CD14-positive monocyte (primary cell): ENCODE data around the gene EBLN1. TPM values are rescaled to one million over a fixed set of nuclear protein-coding genes. Genes with fewer than 3 reads are reported as not detected.
A peak's percentile ranks its signal among the peaks of the same experiment; 100 is the strongest.

Experiments used
- DNase-seq, 3 donors: peaks; one replicate each; pipeline ENCODE4 v3.0.0-alpha.2; 2011 to 2022
- H2AFZ ChIP-seq: 2 replicates; pipeline ENCODE4 v1.6.0; 2012; ENCODE audit warnings: mild to moderate bottlenecking, low read depth, low read length, inconsistent platforms; ENCODE audit not compliant: insufficient read depth, poor library complexity, severe bottlenecking
- H3K27ac ChIP-seq, 2 donors: 1 replicate in 1 of 2; 2 replicates in 1 of 2; pipeline ENCODE4 v1.5.1; 2012 to 2013; ENCODE audit warnings: low read length in 2 of 2, control low read depth in 1 of 2, inconsistent platforms in 1 of 2, low read depth in 1 of 2, mild to moderate bottlenecking in 1 of 2
- H3K27me3 ChIP-seq, 2 donors: one replicate each; pipeline versions ENCODE4 v1.6.0 to v1.6.1; 2011 to 2013; ENCODE audit warnings: low read length in 2 of 2; ENCODE audit not compliant: control insufficient read depth in 2 of 2, insufficient read depth in 2 of 2
- H3K36me3 ChIP-seq, 2 donors: replicated peaks in 1 of 2; 1 replicate in 1 of 2; 2 replicates in 1 of 2; pipeline versions ENCODE4 v1.5.1 to v1.6.1; 2012 to 2013; ENCODE audit warnings: low read length in 2 of 2, control low read depth in 1 of 2, inconsistent platforms in 1 of 2, mild to moderate bottlenecking in 1 of 2; ENCODE audit not compliant: insufficient read depth in 2 of 2, control insufficient read depth in 1 of 2
- H3K4me1 ChIP-seq, 2 donors: 1 replicate in 1 of 2; 2 replicates in 1 of 2; pipeline versions ENCODE4 v1.5.1 to v1.6.1; 2012 to 2013; ENCODE audit warnings: low read length in 2 of 2, control low read depth in 1 of 2, inconsistent platforms in 1 of 2, mild to moderate bottlenecking in 1 of 2, moderate library complexity in 1 of 2; ENCODE audit not compliant: insufficient read depth in 2 of 2, control insufficient read depth in 1 of 2
- H3K4me2 ChIP-seq: replicated peaks from 2 replicates; pipeline ENCODE3; 2012; ENCODE audit warnings: low read length, moderate library complexity, mild to moderate bottlenecking; ENCODE audit not compliant: poor library complexity, severe bottlenecking; ENCODE audit errors: extremely low read depth
- H3K4me3 ChIP-seq, 3 experiments: fragments of 200-600 bp in 1 of 3; sonication (generic) in 1 of 3; replicated peaks in 1 of 3; 1 replicate in 2 of 3; 2 replicates in 1 of 3; pipeline ENCODE4 v1.5.1; 2011 to 2013; ENCODE audit warnings: low read length in 3 of 3, mild to moderate bottlenecking in 3 of 3, control low read depth in 2 of 3, low read depth in 2 of 3, inconsistent platforms in 1 of 3, moderate library complexity in 1 of 3
- H3K79me2 ChIP-seq: 2 replicates; pipeline ENCODE4 v1.6.0; 2012; ENCODE audit warnings: mild to moderate bottlenecking, control low read depth, inconsistent platforms, low read length, moderate library complexity; ENCODE audit not compliant: insufficient read depth
- H3K9ac ChIP-seq: 2 replicates; pipeline ENCODE4 v1.6.0; 2017; ENCODE audit warnings: low read length, mild to moderate bottlenecking; ENCODE audit not compliant: insufficient read depth, poor library complexity, severe bottlenecking
- H3K9me3 ChIP-seq, 2 donors: replicated peaks in 1 of 2; 1 replicate in 1 of 2; 2 replicates in 1 of 2; pipeline versions ENCODE4 v1.5.1 to v1.6.1; 2012 to 2013; ENCODE audit warnings: low read length in 2 of 2, control low read depth in 1 of 2; ENCODE audit not compliant: control insufficient read depth in 1 of 2, insufficient read depth in 1 of 2
- H4K20me1 ChIP-seq: 2 replicates; pipeline ENCODE4 v1.6.0; 2012; ENCODE audit warnings: mild to moderate bottlenecking, low read length, control low read depth, moderate library complexity; ENCODE audit not compliant: insufficient read depth
- H3K27ac Mint-ChIP-seq, 7 donors: one replicate each; pipeline ENCODE4 v1.8.0; 2020; ENCODE audit warnings: mild to moderate bottlenecking in 7 of 7, mixed read lengths in 7 of 7, moderate library complexity in 6 of 7, inconsistent platforms in 2 of 7
- H3K27me3 Mint-ChIP-seq, 3 donors: one replicate each; pipeline ENCODE4 v1.8.0; 2021 to 2022; ENCODE audit warnings: low read depth in 3 of 3, mild to moderate bottlenecking in 3 of 3, mixed read lengths in 3 of 3, moderate library complexity in 3 of 3, inconsistent platforms in 1 of 3
- H3K36me3 Mint-ChIP-seq, 2 donors: one replicate each; pipeline ENCODE4 v1.8.0; 2020; ENCODE audit warnings: mixed read lengths in 2 of 2, inconsistent platforms in 1 of 2, mild to moderate bottlenecking in 1 of 2
- H3K4me1 Mint-ChIP-seq: one replicate; pipeline ENCODE4 v1.8.0; 2020; ENCODE audit warnings: mild to moderate bottlenecking, mixed read lengths
- H3K4me3 Mint-ChIP-seq, 2 donors: one replicate each; pipeline ENCODE4 v1.8.0; 2020; ENCODE audit warnings: mild to moderate bottlenecking in 2 of 2, mixed read lengths in 2 of 2, moderate library complexity in 1 of 2
- H3K9me3 Mint-ChIP-seq, 7 donors: one replicate each; pipeline ENCODE4 v1.8.0; 2020 to 2022; ENCODE audit warnings: mixed read lengths in 7 of 7, mild to moderate bottlenecking in 6 of 7, moderate library complexity in 6 of 7, inconsistent platforms in 2 of 7
- CTCF ChIP-seq: fragments of 200-600 bp; IDR thresholded peaks from one replicate; pipeline ENCODE4 v1.8.0; 2022; ENCODE audit warnings: antibody characterized with exemption, mild to moderate bottlenecking
- WGBS: methylation state at CpG from one replicate; pipeline ENCODE4 v1.1.5; 2013; ENCODE audit warnings: missing lambda C conversion rate; ENCODE audit not compliant: insufficient coverage; 5-methylcytosine and 5-hydroxymethylcytosine counted together
- intact Hi-C, 2 donors: fragments of 100-400 bp; cut with micrococcal nuclease; formaldehyde crosslinking; loops; one replicate each; pipeline versions ENCODE4 v1.15.0 to v1.15.1; 2023
- polyA plus RNA-seq, 3 donors: library from polyadenylated mRNA; depleted of rRNA in 1 of 3; unstranded in 2 of 3; stranded (reverse) in 1 of 3; fragments of 300-500 nt in 2 of 3; fragments of >200 nt in 1 of 3; fragmentation: Illumina TruSeq in 2 of 3; gene quantifications; 1 replicate in 2 of 3; 2 replicates in 1 of 3; pipeline ENCODE4 v1.2.3, GENCODE V29; 2012 to 2021

The EBLN1 gene
- polyA plus RNA-seq, 3 donors = not detected

GRCh38 chr10:22246680-22247391 lies 29.0 kb upstream of the EBLN1 start:
- Mint-ChIP-seq H3K4me3 (no peak overlapping the region), H3K27ac (peak overlapping the region in 4 of 7 donors; percentile 5 to 77 (median 22)), H3K9me3 (peaks cover 0 to 3% (median 0%) of the 10 kb centered on the region in 7 donors), H3K4me1 (peaks cover 21% of the 10 kb centered on the region), H3K27me3 (peaks cover 0 to 6% (median 4%) of the 10 kb centered on the region in 3 donors), H3K36me3 (peaks cover 10 to 14% of the 10 kb centered on the region in 2 donors)
- H3K4me2 ChIP-seq = no peak overlapping the region
- no peak overlapping the region for H2AFZ ChIP-seq
- peaks cover 3 to 8% of the 10 kb centered on the region in 2 donors for H3K4me1 ChIP-seq
- DNase-seq = peak; percentile 25 to 78 (median 47)
- no peaks in the 10 kb centered on the region for H4K20me1 ChIP-seq
- H3K9ac ChIP-seq = no peak overlapping the region
- intact Hi-C loops = no loop called here
- no peak overlapping the region for H3K4me3 ChIP-seq
- no peak for TF ChIP-seq CTCF
- H3K36me3 ChIP-seq = no peaks in the 10 kb centered on the region
- H3K27me3 ChIP-seq = peaks cover 0 to 2% of the 10 kb centered on the region in 2 donors
- no peak overlapping the region for H3K27ac ChIP-seq
- H3K9me3 ChIP-seq = no peaks in the 10 kb centered on the region
- WGBS = no CpG with 5 or more reads among the region's 3 CpGs
- H3K79me2 ChIP-seq = peaks cover 7% of the 10 kb centered on the region

- Histone ChIP-seq H2AFZ (no peak overlapping the region), H3K9ac (no peak overlapping the region), H3K4me2 (no peak overlapping the region), H3K27ac (no peak overlapping the region), H3K27me3 (peaks cover 0 to 2% of the 10 kb centered on the region in 2 donors), H3K36me3 (no peaks in the 10 kb centered on the region), H3K4me1 (peaks cover 3 to 8% of the 10 kb centered on the region in 2 donors), H3K9me3 (no peaks in the 10 kb centered on the region), H4K20me1 (no peaks in the 10 kb centered on the region), H3K4me3 (no peak overlapping the region), H3K79me2 (peaks cover 7% of the 10 kb centered on the region)
- no peak for TF ChIP-seq CTCF
- Mint-ChIP-seq H3K36me3 (peaks cover 10 to 13% of the 10 kb centered on the region in 2 donors), H3K27me3 (peaks cover 5 to 6% (median 6%) of the 10 kb centered on the region in 3 donors), H3K27ac (no peak overlapping the region), H3K4me3 (no peak overlapping the region), H3K4me1 (peaks cover 16% of the 10 kb centered on the region), H3K9me3 (peaks cover 0 to 3% (median 0%) of the 10 kb centered on the region in 7 donors)
- WGBS = no CpG with 5 or more reads among the region's 2 CpGs
- intact Hi-C loops = no loop called here
- no peak for DNase-seq
Measured at GRCh38 chr10:22245567-22245966, 27.8 kb upstream of the EBLN1 start.
